Measurements from ENCODE around the gene HOXC6. TPM values are rescaled to one million over a fixed set of nuclear protein-coding genes. Genes with fewer than 3 reads are reported as not detected.

The HOXC6 gene
- total RNA-seq, 4 donors from 2014 or later = 0.21 to 1.1 (median 0.30) TPM; not detected in 1

DNA sequence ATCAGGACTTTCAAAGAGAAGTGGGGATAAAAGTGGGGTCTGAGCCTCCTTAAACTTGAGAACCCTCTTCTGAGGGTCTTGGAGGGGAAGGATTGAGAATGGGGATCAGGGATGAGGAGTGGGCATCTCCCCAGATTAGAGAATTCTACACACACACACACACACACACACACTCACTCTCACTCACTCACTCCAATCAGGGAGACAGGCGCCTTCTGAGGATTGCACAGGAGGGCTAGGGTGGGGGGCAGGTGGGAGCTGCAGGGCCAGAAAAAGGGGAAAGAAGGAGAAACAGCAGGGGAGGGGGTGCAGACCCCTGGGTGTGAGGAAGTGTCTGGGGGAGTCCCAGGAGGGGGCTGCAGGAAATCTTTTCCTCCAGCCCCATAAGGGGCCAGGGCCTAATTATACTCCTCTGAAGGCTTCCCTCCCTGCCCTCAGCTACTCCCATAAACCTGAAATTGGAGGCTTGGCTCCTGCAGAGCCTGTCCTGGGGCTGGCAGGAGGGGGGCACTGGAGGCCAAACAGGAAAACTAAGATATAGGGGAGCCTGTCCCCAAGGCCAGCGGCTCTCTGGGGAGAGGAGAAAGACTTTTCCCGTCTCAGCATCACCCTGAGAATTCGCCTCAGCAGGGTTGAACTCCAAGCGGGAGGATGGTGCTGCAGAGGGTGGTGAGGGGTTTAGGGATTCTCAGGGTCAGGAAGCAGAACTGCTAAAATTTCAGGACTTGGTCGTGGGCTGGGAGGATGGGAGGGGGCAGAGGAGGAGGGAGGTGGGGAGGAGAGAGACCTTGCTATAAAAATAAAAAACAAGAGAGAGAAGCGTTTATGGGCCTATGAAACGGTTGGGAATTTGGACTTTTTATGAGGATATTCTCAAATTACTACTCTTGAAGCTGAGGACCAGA is 26.7 kb upstream of the HOXC6 start:
- Histone ChIP-seq H3K9me3 (no peaks in the 10 kb centered on the region), H3K27me3 (peaks cover 15 to 100% (median 78%) of the 10 kb centered on the region in 4 donors)
- 56 to 66% methylated on average over 7 to 8 of the region's 8 CpGs for WGBS, 2 donors

DNA sequence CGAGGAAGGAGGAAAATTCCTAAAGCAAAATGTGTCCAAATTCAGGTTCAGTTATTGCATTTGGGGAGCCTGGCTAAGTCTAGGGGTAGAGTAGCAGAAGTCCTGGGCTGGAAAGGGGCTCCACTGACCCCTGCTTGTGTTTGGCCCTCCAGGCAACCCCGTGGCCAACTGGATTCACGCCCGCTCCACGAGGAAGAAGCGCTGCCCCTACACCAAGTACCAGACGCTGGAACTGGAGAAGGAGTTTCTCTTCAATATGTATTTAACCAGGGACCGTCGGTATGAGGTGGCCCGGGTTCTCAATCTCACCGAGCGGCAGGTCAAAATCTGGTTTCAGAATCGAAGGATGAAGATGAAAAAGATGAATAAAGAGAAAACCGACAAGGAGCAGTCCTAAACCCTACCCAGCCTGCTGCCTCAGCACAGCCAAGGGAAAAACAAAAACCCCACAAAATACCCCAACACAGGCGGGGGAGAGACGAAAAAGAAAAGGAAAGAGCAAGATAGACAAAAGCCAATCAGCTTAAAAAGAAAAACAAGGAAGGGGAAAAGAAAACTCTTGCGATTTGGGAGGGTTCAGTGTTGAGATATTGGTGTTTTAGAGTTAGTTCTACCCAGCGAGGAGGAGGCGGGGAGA is 25.8 kb upstream of the HOXC6 start:
- Histone ChIP-seq H3K27ac (no peak overlapping the region), H3K36me3 (no peaks in the 10 kb centered on the region), H3K9me3 (no peaks in the 10 kb centered on the region), H3K27me3 (peaks cover 14 to 100% (median 75%) of the 10 kb centered on the region in 4 donors), H3K4me1 (peaks cover 10 to 34% (median 23%) of the 10 kb centered on the region in 3 donors), H3K4me3 (no peak overlapping the region)
- TF ChIP-seq, protein P1, sequence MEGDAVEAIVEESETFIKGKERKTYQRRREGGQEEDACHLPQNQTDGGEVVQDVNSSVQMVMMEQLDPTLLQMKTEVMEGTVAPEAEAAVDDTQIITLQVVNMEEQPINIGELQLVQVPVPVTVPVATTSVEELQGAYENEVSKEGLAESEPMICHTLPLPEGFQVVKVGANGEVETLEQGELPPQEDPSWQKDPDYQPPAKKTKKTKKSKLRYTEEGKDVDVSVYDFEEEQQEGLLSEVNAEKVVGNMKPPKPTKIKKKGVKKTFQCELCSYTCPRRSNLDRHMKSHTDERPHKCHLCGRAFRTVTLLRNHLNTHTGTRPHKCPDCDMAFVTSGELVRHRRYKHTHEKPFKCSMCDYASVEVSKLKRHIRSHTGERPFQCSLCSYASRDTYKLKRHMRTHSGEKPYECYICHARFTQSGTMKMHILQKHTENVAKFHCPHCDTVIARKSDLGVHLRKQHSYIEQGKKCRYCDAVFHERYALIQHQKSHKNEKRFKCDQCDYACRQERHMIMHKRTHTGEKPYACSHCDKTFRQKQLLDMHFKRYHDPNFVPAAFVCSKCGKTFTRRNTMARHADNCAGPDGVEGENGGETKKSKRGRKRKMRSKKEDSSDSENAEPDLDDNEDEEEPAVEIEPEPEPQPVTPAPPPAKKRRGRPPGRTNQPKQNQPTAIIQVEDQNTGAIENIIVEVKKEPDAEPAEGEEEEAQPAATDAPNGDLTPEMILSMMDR (IDR thresholded peaks at IDR 0.05) = no peak
- TF ChIP-seq POLR2A (IDR thresholded peaks at IDR 0.05) = no peak
- intact Hi-C loops (cut with DNase I) = no loop called here
- no peak for DNase-seq
- 30 to 31% methylated on average over 19 of the region's 19 CpGs for WGBS, 2 donors

More for the DNA sequence above, 26.7 kb upstream of the HOXC6 start:
- Histone ChIP-seq H3K4me3 (no peak overlapping the region), H3K27ac (no peak overlapping the region), H3K4me1 (peaks cover 12 to 39% (median 21%) of the 10 kb centered on the region in 3 donors), H3K36me3 (no peaks in the 10 kb centered on the region)
- no peak for DNase-seq
- TF ChIP-seq POLR2A (IDR thresholded peaks at IDR 0.05) = no peak
- TF ChIP-seq, protein P1 (IDR thresholded peaks at IDR 0.05) = no peak
- intact Hi-C loops (cut with DNase I) = no loop called here

DNA sequence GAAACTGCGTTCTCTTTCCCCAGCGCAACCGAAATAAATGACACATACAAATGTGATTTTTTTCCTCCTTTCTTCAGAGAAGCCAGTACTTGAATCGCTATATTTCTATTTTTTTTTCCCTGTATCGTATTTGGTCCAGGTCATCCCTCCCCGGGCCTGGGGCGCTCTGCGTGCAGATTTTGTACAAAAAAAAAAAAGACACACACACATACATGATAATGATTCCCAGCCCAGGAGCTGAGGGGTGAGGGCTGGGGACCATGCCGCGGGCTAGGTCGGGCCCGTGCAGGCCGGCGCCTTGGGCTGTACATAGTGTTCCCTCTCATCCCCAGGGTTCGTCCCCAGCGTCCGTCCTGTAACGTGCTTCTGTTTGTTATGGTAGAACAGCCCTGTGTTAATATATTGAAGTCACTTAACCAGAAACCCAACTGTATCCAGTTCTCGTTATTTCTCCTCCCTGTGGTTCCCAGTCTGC is 25.3 kb upstream of the HOXC6 start:
- H3K27ac ChIP-seq = no peak overlapping the region
- no peaks in the 10 kb centered on the region for H3K9me3 ChIP-seq
- no peak for DNase-seq
- intact Hi-C loops (cut with DNase I) = no loop called here
- H3K4me3 ChIP-seq = no peak overlapping the region
- TF ChIP-seq, protein P1 (IDR thresholded peaks at IDR 0.05) = no peak
- TF ChIP-seq POLR2A (IDR thresholded peaks at IDR 0.05) = no peak
- no peaks in the 10 kb centered on the region for H3K36me3 ChIP-seq
- H3K4me1 ChIP-seq = peaks cover 8 to 33% (median 23%) of the 10 kb centered on the region in 3 donors
- WGBS, 2 donors = 45 to 52% methylated on average over 14 to 19 of the region's 19 CpGs
- H3K27me3 ChIP-seq = peaks cover 9 to 100% (median 73%) of the 10 kb centered on the region in 4 donors

DNA sequence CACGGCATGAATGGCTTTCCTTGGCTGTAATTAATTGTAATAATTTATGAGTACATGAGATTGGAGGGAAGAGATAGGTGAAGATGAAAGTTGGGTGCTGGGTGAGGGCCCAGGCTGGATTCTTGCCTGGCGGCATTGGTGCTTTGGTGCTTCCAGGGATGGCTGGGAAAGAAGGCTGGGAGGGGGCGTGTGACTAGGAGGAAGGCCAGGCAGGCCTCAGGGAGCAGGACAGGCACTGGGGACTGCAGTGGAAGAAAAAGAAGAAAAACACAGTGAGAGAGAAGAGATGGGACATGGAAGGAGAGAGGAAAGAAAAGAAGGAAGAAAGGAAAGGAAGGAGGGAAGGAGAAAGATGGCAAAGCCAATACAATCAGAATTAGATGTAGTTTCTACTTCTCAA is 24.6 kb upstream of the HOXC6 start:
- Histone ChIP-seq H3K27ac (no peak overlapping the region), H3K27me3 (peaks cover 9 to 100% (median 69%) of the 10 kb centered on the region in 4 donors), H3K4me3 (no peak overlapping the region), H3K4me1 (peaks cover 8 to 36% (median 23%) of the 10 kb centered on the region in 3 donors), H3K36me3 (no peaks in the 10 kb centered on the region), H3K9me3 (no peaks in the 10 kb centered on the region)
- TF ChIP-seq, protein P1 (IDR thresholded peaks at IDR 0.05) = no peak
- no peak for DNase-seq
- intact Hi-C loops (cut with DNase I) = no loop called here
- WGBS, 2 donors = 39 to 56% methylated on average over 2 to 3 of the region's 3 CpGs

Data from esophagus squamous epithelium (tissue), 5 donors.